ENCODE data around the gene MEX3D.
"Not testable (repeated sequence)": the region's sequence is repeated elsewhere in the genome, so short reads cannot be mapped to it uniquely, and the experiment has no call there.

DNA sequence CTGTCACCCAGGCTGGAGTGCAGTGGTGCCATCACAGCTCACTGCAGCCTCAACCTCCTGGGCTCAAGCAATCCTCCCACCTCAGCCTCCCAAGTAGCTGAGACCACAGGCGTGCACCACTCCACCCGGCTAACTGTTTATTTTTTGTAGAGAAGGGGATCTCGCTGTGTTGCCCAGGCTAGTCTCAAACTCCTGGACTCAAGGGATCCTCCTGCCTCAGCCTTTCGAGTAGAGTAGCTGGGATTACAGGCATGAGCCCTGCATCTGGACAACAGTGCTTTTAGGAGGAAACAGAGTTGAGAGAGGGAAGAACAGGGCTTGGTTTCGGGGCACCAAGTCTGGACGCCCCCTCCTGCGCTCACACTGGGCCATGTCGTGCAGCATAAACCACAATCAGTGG, 48.3 kb downstream of the MEX3D start:
- TF ChIP-seq CTCF (IDR thresholded peaks at IDR 0.05; ENCODE audit: insufficient read depth, low read length); POLR2AphosphoS5 (IDR thresholded peaks at IDR 0.05; ENCODE audit: low read depth); GABPA (IDR thresholded peaks at IDR 0.05; ENCODE audit: low read depth); REST (IDR thresholded peaks at IDR 0.05; ENCODE audit: insufficient replicate concordance, low read depth): not testable (repeated sequence)
